ENCODE data around the gene KCNT2.
"Not testable (repeated sequence)": the region's sequence is repeated elsewhere in the genome, so short reads cannot be mapped to it uniquely, and the experiment has no call there.

KCNT2 gene

DNA sequence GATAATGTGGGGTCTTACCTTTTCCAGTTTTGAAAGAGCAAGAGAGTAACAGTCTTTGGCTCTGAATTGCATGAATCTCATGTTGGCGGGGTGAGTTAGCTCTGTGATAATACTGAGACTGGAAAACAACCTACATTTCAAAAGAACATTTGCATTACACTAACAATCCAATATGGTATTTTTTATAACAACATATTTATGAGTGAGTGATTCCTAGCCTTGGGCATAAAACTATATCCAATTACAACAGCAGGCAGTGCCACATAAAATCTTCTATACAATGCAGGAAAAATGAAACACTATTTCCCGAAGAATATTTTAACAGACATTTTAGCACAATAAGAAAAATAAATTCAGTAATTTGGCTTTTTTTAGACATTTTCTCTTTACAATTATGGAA lies 303.0 kb downstream of the KCNT2 start:
- DNase-seq, result no peak

- DNase-seq, result no peak
Observed at GRCh38 chr1:196302981-196303380, 305.3 kb downstream of the KCNT2 start.

DNA sequence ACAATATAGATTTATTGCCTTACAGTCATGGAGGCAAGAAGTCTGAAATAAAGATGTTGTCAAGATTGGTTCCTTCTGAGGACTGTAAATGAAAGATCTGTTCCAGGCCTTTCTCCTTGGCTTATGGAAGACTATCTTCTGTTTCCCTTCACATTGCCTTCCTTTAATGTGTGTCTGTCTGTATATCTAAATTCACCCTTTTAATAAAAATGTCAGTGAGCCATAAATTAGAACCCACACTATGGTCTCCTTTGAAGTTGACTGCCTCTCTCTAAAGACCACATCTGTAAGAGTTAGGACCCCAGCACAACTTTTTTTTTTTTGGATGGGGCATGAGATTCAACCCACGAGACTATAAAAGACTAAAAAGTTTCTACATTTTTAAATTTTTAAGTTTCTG lies 305.8 kb downstream of the KCNT2 start:
- no peak for DNase-seq

- DNase-seq, result no peak
Observed at GRCh38 chr1:196295766-196296165, 312.5 kb downstream of the KCNT2 start.

DNA sequence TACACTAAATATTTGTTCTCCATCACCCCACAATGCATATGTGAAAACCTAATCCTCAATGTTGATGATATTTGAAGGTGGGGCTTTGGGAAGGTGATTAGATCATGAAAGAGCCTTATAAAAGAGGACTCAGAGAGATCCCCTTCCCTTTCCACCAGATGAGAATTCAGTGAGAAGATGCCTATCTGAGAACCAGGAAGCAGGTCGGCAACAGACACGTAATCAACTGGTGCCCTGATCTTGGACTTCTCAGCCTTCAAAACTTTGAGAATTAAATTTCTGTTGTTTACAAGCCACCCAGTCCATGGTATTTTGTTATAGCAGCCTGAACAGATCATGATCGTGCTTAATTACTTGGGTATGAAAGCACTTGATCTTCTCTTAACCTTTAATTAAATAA lies 329.4 kb downstream of the KCNT2 start:
- DNase-seq, result no peak

GRCh38 chr1:196277860-196278259 lies 330.4 kb downstream of the KCNT2 start:
- DNase-seq, result no peak

DNA sequence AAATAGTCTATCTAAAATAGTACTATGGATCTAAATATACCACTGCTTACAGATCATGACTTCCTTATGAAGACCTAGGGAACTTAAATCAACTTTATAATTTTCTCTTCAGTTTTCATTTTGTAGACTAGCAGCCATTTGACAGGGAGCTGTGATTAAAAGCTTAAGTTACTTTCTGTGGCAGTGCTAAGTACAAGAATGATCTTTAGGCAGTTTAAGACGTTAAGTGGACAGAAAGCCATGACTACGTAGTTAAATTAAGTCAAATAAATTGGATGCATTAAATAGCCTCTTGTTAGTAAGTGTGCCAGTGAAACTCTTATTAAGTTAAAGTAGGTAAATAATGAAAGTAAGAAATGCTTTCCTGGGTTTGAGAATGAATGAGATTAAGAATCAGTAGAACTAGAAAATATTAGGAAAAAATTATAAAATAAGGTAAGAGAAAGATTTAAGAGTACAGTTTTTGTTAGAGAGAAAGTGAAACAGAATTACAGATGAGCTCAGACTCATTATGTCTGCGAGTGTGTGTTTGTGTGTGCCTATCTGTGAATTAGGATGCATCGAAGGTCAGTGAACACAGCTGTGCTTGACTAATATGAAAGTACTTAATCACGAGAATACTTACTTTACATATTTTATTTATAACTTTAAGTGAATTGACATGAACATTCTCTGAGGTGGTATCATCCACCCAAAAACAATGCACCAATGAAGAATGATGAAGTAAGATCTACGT lies 336.9 kb downstream of the KCNT2 start:
- no peak for DNase-seq

GRCh38 chr1:196263086-196263485 lies 345.2 kb downstream of the KCNT2 start:
- not testable (repeated sequence) for DNase-seq

GRCh38 chr1:196260270-196260669 lies 348.0 kb downstream of the KCNT2 start:
- no peak for DNase-seq

- no peak for DNase-seq
Observed at GRCh38 chr1:196259316-196259715, 348.9 kb downstream of the KCNT2 start.

DNA sequence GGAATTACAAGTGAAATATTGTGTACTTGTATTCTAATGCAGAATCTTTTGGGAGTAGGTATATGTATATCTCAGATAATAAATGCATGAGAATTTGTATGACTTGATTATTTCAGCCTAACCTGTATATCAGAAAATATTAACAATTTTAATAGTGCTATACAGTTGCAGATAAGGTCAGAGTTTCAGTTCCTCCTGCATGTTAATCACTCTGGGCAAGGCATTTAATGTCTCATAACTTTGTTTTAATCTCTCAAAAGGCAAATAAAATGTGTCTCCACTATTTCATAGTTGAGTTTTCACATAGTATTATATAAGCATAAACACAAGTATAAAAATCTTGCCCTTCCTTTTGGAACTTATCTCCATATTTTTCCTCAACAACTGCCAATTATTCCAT lies 352.5 kb downstream of the KCNT2 start:
- no peak for DNase-seq

GRCh38 chr1:196229546-196229945 lies 378.7 kb downstream of the KCNT2 start:
- DNase-seq, result no peak

- no peak for DNase-seq
Observed at GRCh38 chr1:196214866-196215265, 393.4 kb downstream of the KCNT2 start.

GRCh38 chr1:196209983-196210382 lies 398.3 kb downstream of the KCNT2 start:
- DNase-seq, result no peak

- DNase-seq, result no peak
Observed at GRCh38 chr1:196209265-196209664, 399.0 kb downstream of the KCNT2 start.

DNA sequence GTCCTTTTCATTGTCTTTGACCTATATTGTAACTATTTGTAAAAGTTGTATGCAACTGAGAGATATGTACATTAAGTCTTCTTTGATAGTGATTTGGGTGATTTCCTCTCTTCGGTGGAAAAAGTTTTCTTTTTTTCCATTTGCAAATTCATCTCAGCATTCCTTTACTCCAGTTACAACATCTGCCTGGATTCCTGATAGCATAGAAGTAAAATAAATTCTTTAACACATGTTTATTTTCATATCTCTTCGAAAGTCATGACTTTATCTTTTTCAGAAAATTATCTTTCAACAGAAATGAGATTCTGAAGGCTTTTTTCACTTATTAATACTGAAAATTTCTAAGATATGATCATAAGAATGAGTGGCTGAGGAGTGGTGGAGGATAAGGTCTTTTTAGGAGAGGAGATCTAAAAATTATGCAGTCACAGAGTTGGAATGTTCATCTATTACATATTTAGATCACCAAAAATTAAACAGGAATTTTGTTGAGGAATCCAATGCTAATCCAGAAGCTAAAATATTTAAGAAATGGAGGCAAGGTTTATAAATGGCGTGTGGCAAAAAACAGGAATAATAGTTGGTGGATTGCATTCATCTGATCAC lies 400.5 kb downstream of the KCNT2 start:
- DNase-seq, result no peak

GRCh38 chr1:196205882-196206281 lies 402.4 kb downstream of the KCNT2 start:
- no peak for DNase-seq

- no peak for DNase-seq
Observed at GRCh38 chr1:196196486-196196885, 411.8 kb downstream of the KCNT2 start.

- DNase-seq, result no peak
Observed at GRCh38 chr1:196193896-196194559, 414.2 kb downstream of the KCNT2 start.

- no peak for DNase-seq
Observed at GRCh38 chr1:196183941-196184340, 424.3 kb downstream of the KCNT2 start.

- DNase-seq, result no peak
Observed at GRCh38 chr1:196181594-196181878, 426.7 kb downstream of the KCNT2 start.

- no peak for DNase-seq
Observed at GRCh38 chr1:196180847-196181593, 427.2 kb downstream of the KCNT2 start.

GRCh38 chr1:196178083-196178635 lies 430.1 kb downstream of the KCNT2 start:
- DNase-seq, result no peak
